H1 (cell line): Measurements from ENCODE around the gene PTGIS. TPM values are rescaled to one million over a fixed set of nuclear protein-coding genes. Genes with fewer than 3 reads are reported as not detected.

ENCODE experiments used
- CTBP2 ChIP-seq: IDR thresholded peaks from 2 replicates; pipeline ENCODE4 v1.7.0; 2011; ENCODE audit warnings: borderline replicate concordance, mild to moderate bottlenecking, moderate library complexity, mixed read lengths, low read length; ENCODE audit not compliant: insufficient read depth, insufficient read length
- RAD21 ChIP-seq, 2 experiments: IDR thresholded peaks in 1 of 2; conservative IDR thresholded peaks in 1 of 2; 2 replicates each; pipeline ENCODE4 v1.6.1; 2011; ENCODE audit warnings: low read depth in 2 of 2, low read length in 2 of 2, improper control_type of control experiment in 1 of 2, inconsistent platforms in 1 of 2, mild to moderate bottlenecking in 1 of 2, moderate library complexity in 1 of 2
- SIX5 ChIP-seq: IDR thresholded peaks from 2 replicates; pipeline ENCODE4 v1.6.1; 2011; ENCODE audit warnings: mild to moderate bottlenecking, low read depth, low read length
- polyA plus RNA-seq, 7 experiments: library from polyadenylated mRNA; depleted of rRNA in 3 of 7; stranded (reverse) in 5 of 7; unstranded in 2 of 7; fragments of >200 nt in 5 of 7; fragments of 200-250 nt in 2 of 7; gene quantifications; 1 replicate in 5 of 7; 2 replicates in 1 of 7; 4 replicates in 1 of 7; pipeline versions ENCODE4 v1.2.1 to v1.2.3, GENCODE V29; 2011 to 2013; ENCODE audit warnings: missing spikeins in 2 of 7, mixed read lengths in 2 of 7
- total RNA-seq: library from RNA; stranded (reverse); fragmentation: NEBNext Ultra II Directional; extraction: Animal tissue kit (Norgen Biotek cat#: 25700); gene quantifications from 2 replicates; pipeline ENCODE4 v1.2.1, GENCODE V29; 2021
- TF ChIP-seq, protein P1 (sequence below): IDR thresholded peaks from 2 replicates; pipeline ENCODE4 v1.6.1; 2012; ENCODE audit warnings: low read length, inconsistent platforms

The PTGIS gene
- total and polyA plus RNA-seq, 2 of the 8 experiments (the other 6 are each of a cell fraction or from before 2014, with no cell fraction given) = 29.9 to 35.5 TPM

DNA sequence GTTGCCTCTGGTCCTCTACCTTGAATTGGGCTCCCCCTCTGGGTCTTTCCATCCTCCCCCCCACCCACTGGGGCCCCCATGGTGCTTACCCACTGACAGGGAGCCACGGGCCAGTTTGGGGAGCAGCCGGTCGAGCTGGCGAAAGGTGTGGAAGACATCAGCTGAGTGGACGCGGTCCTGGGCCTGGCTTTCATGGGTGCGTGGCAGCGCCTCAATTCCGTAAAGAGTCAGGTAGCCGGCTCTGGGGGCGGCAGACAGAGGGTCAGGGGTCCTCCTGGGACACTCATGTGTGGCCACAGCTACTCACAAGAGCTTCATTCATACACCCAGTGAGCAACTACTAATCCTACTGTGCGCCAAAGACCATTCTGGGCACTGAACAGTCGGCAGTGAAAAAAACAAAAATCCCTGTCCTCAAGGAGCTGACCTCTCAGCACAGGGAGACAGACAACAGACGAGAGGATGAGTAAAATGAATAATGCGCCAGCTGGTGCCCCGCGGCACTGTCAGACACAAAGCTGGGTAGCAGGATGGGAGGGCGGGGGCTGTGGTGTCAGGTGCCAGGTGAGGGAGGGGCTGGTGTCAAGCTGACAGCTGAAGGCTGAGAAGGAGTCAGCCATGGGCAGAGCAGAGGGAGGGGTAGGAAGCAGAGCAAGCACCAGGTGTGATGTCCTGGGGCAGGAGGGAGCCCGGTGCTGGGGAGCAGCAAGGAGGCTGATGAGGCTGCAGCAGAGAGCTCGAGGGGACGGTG lies 28.3 kb downstream of the PTGIS start (continued):
- TF ChIP-seq RAD21 (IDR thresholded peaks at IDR 0.05 in 1 of 2, conservative IDR thresholded peaks at IDR 0.05 in 1 of 2; ENCODE audit: low read depth in 2 of 2, low read length in 2 of 2) = no peak
- TF ChIP-seq SIX5 = no peak
- no peak for TF ChIP-seq CTBP2
- TF ChIP-seq, protein P1, sequence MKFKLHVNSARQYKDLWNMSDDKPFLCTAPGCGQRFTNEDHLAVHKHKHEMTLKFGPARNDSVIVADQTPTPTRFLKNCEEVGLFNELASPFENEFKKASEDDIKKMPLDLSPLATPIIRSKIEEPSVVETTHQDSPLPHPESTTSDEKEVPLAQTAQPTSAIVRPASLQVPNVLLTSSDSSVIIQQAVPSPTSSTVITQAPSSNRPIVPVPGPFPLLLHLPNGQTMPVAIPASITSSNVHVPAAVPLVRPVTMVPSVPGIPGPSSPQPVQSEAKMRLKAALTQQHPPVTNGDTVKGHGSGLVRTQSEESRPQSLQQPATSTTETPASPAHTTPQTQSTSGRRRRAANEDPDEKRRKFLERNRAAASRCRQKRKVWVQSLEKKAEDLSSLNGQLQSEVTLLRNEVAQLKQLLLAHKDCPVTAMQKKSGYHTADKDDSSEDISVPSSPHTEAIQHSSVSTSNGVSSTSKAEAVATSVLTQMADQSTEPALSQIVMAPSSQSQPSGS = no peak
